GM12878 (cell line): ENCODE measurements around the gene AP1S1. TPM values are rescaled to one million over a fixed set of nuclear protein-coding genes. Genes with fewer than 3 reads are reported as not detected.
A peak's percentile ranks its signal among the peaks of the same experiment; 100 is the strongest.

Experiments
- ATAC-seq: fragments of 200-7000 bp; cut with Tn5 transposase; 3 replicates; pipeline ENCODE4 v1.9.1; 2020; ENCODE audit warnings: mild to moderate bottlenecking, moderate library complexity
- BruUV-seq: library from RNA; stranded (reverse); fragments of 400-500 nt; replicated peaks from 2 replicates; lab custom pipeline; 2021; lab: Mats Ljungman, UMichigan
- CTCF ChIA-PET: fragments of 300-600 bp; sonication (Branson Sonifier 250); formaldehyde crosslinking; extraction: SDS; loops from one replicate; lab custom pipeline; 2021; ENCODE audit warnings: inconsistent platforms; lab: Yijun Ruan, JAX
- POLR2A ChIA-PET: fragments of 350-600 bp; formaldehyde crosslinking; extraction: SDS; loops from one replicate; lab custom pipeline; 2021; ENCODE audit warnings: inconsistent platforms; lab: Charles Lee
- RAD21 ChIA-PET: fragments of 300-600 bp; sonication (Branson Sonifier 250); formaldehyde crosslinking; loops from one replicate; lab custom pipeline; 2023; ENCODE audit warnings: antibody characterized with exemption; ENCODE audit not compliant: unreplicated experiment; lab: Charles Lee
- SMC1A ChIA-PET: fragments of 300-600 bp; sonication (Branson Sonifier 250); formaldehyde crosslinking; loops from one replicate; lab custom pipeline; 2023; ENCODE audit not compliant: unreplicated experiment, uncharacterized antibody; lab: Charles Lee
- DNase-seq: peaks from one replicate; pipeline ENCODE4 v3.0.0-alpha.2; 2011; ENCODE audit warnings: low read depth, low spot score
- FAIRE-seq: peaks from 3 replicates; lab custom pipeline; 2011; peaks lifted over from hg19 to GRCh38; lab: Jason Lieb, UNC
- H2AFZ ChIP-seq: 2 replicates; pipeline ENCODE4 v1.6.0; 2011; ENCODE audit warnings: low read depth, low read length, control low read depth; ENCODE audit not compliant: control insufficient read depth
- H3K27ac ChIP-seq: 2 replicates; pipeline ENCODE4 v1.5.1; 2011; ENCODE audit warnings: control low read depth; ENCODE audit not compliant: control insufficient read depth, insufficient read depth
- H3K27me3 ChIP-seq, 2 experiments: replicated peaks in 1 of 2; 2 replicates each; pipeline versions ENCODE4 v1.6.0 to v1.6.1; 2011; ENCODE audit warnings: low read length in 1 of 2; ENCODE audit not compliant: control insufficient read depth in 2 of 2, insufficient read depth in 2 of 2
- H3K36me3 ChIP-seq, 2 experiments: 2 replicates each; pipeline ENCODE4 v1.5.1; 2011; ENCODE audit warnings: low read length in 1 of 2; ENCODE audit not compliant: control insufficient read depth in 2 of 2, insufficient read depth in 2 of 2
- H3K4me1 ChIP-seq: 2 replicates; pipeline ENCODE4 v1.6.1; 2011; ENCODE audit warnings: mild to moderate bottlenecking, low read length, moderate library complexity, mixed read lengths; ENCODE audit not compliant: control insufficient read depth, insufficient read depth
- H3K4me2 ChIP-seq: 2 replicates; pipeline ENCODE4 v1.6.0; 2011; ENCODE audit warnings: control low read depth; ENCODE audit not compliant: control insufficient read depth, insufficient read depth
- H3K4me3 ChIP-seq: fragments of 200-600 bp; sonication (generic); 2 replicates; pipeline ENCODE4 v1.5.1; 2016
- H3K79me2 ChIP-seq: 2 replicates; pipeline ENCODE4 v1.6.0; 2011; ENCODE audit warnings: low read length; ENCODE audit not compliant: control insufficient read depth, insufficient read depth
- H3K9ac ChIP-seq: 2 replicates; pipeline ENCODE4 v1.8.0; 2011; ENCODE audit warnings: low read length, control low read depth, mixed read lengths; ENCODE audit not compliant: control insufficient read depth, insufficient read depth
- H3K9me3 ChIP-seq: replicated peaks from 3 replicates; pipeline ENCODE4 v1.5.1; 2011; ENCODE audit warnings: mild to moderate bottlenecking, low read length; ENCODE audit not compliant: control insufficient read depth, insufficient read depth
- H4K20me1 ChIP-seq: 2 replicates; pipeline ENCODE4 v1.6.0; 2011; ENCODE audit not compliant: control insufficient read depth, insufficient read depth
- EGR1 ChIP-seq, 2 experiments: IDR thresholded peaks; 1 replicate in 1 of 2; 2 replicates in 1 of 2; pipeline ENCODE4 v1.6.1; 2011 to 2012; ENCODE audit warnings: low read depth in 2 of 2, low read length in 2 of 2, borderline replicate concordance in 1 of 2, mild to moderate bottlenecking in 1 of 2, moderate library complexity in 1 of 2
- NRF1 ChIP-seq: conservative IDR thresholded peaks from 2 replicates; pipeline ENCODE4 v1.6.1; 2011; ENCODE audit warnings: mild to moderate bottlenecking, low read depth, low read length, improper control_type of control experiment
- PAX5 ChIP-seq: IDR thresholded peaks from 2 replicates; pipeline ENCODE4 v1.6.1; 2011; ENCODE audit warnings: low read depth, low read length, borderline replicate concordance
- SMARCA5 ChIP-seq: fragments of 450-650 bp; IDR thresholded peaks from 2 replicates; pipeline ENCODE4 v1.6.1; 2017; ENCODE audit warnings: mild to moderate bottlenecking
- SUZ12 ChIP-seq: fragments of 200-600 bp; sonication (generic); IDR thresholded peaks from one replicate; pipeline ENCODE4 v1.6.1; 2018; ENCODE audit warnings: antibody characterized with exemption, mild to moderate bottlenecking; ENCODE audit not compliant: unreplicated experiment
- TCF12 ChIP-seq: IDR thresholded peaks from 2 replicates; pipeline ENCODE4 v1.6.1; 2011; ENCODE audit warnings: low read depth, mild to moderate bottlenecking, low read length
- TCF3 ChIP-seq: IDR thresholded peaks from 2 replicates; pipeline ENCODE4 v1.6.1; 2012; ENCODE audit warnings: low read depth, mild to moderate bottlenecking, low read length, borderline replicate concordance; ENCODE audit not compliant: insufficient read depth
- WRNIP1 ChIP-seq: IDR thresholded peaks from 2 replicates; pipeline ENCODE4 v1.6.1; 2011; ENCODE audit warnings: low read depth, low read length, improper control_type of control experiment, borderline replicate concordance
- WGBS: methylation state at CpG from one replicate; pipeline ENCODE4 v1.1.6; 2016; ENCODE audit warnings: low lambda C conversion rate; ENCODE audit not compliant: insufficient replicate concordance, insufficient coverage; ENCODE audit errors: missing lambda C conversion rate; 5-methylcytosine and 5-hydroxymethylcytosine counted together
- in situ Hi-C: fragments of 300-500 bp; cut with MboI; formaldehyde crosslinking; loops from 9 replicates; pipeline ENCODE4 v1.14.3; 2018; ENCODE audit warnings: mixed read lengths
- intact Hi-C: fragments of 100-400 bp; cut with micrococcal nuclease; formaldehyde crosslinking; loops from one replicate; pipeline ENCODE4 v1.14.2; 2022; ENCODE audit not compliant: unreplicated experiment
- polyA plus RNA-seq, 11 experiments: library from polyadenylated mRNA; depleted of rRNA in 4 of 11; unstranded in 6 of 11; stranded (reverse) in 5 of 11; fragments of >200 nt; fragmentation: Nextera tagmentation in 4 of 11; fragmentation: Illumina TruSeq in 1 of 11; extraction: Ambion mirVana in 4 of 11; extraction: Trizol in 1 of 11; gene quantifications; 1 replicate in 1 of 11; 2 replicates in 10 of 11; pipeline versions ENCODE4 v1.2.1 to v1.2.3, GENCODE V29; 2011 to 2016; ENCODE audit warnings: inconsistent platforms in 2 of 11, missing spikeins in 2 of 11, low read depth in 1 of 11
- total RNA-seq, 4 experiments: library from RNA; depleted of rRNA in 3 of 4; stranded (reverse); fragments of >200 nt in 3 of 4; fragmentation: Illumina TruSeq in 1 of 4; extraction: Trizol in 1 of 4; gene quantifications; 2 replicates each; pipeline versions ENCODE4 v1.2.1 to v1.2.3, GENCODE V29; 2013 to 2021

AP1S1 gene
- total and polyA plus RNA-seq, 10 of the 15 experiments (the other 5 are each of a cell fraction or from before 2014, with no cell fraction given): 2.5 to 121 (median 54.9) TPM

DNA sequence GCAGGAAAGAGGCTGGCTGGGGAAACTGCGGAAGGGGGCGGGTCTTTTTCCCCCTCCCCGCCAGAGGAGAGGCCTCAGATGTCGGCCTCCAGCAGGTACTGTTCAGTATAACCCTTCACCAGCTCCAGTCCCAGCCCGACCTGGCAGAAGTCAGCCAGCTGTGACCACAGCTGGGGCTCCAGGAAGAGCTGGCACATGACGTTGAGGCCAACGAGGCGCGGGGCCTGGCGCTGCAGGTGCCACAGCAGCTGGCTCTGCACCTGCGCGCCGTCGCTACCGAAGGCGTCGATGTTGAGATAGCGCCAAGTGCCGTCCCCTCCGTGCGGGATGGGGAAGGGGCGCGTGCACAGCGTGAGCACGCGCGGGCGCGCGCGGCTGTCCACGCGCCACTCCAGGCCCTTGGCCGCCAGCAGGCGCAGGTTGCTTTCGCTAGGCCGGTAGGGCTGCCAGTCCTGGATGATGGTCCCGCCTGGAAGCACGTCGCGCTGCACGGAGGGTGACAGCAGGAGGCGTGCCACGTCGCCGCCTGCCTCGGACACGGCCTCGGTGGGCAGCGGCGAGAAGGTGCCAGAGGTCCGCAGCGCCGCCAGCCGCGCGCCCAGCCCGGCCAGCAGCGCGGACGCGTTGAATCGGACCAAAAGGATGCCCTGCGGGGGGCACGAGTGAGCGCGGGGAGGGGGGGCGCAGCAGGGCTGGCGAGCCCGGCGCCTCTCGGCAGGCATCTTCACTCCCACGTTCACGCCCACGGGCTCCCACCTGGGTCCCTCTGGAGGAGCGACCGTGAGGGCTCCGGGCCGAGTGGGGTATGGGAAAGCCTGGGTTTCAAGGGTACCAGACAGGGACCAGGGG is 18.0 kb downstream of the AP1S1 start:
- DNase-seq (no peak), FAIRE-seq (no peak), ATAC-seq (no peak)
- Histone ChIP-seq H2AFZ (no peak overlapping the region), H3K9me3 (no peaks in the 10 kb centered on the region; the same call in 2 of the 3 replicates), H3K4me1 (peaks cover 7% of the 10 kb centered on the region; the same call in 1 of the 2 replicates), H4K20me1 (no peaks in the 10 kb centered on the region), H3K27me3 (peaks cover 26 to 30% of the 10 kb centered on the region in 2 experiments), H3K4me2 (no peak overlapping the region), H3K36me3 (no peaks in the 10 kb centered on the region), H3K79me2 (no peaks in the 10 kb centered on the region), H3K27ac (no peak overlapping the region), H3K9ac (no peak overlapping the region), H3K4me3 (no peak overlapping the region)
- ChIA-PET SMC1A (interaction anchor here (1.1 to 2.6 kb wide), 4 partner anchors 27 to 119 kb away, joined by 3 to 10 read pairs (median 4); partner anchors contain the start of genes PLOD3 and ZNHIT1), RAD21 (interaction anchor here (2.7 kb wide), 1 partner anchor 28 kb away, joined by 20 read pairs; no protein-coding TSS in a partner anchor), CTCF (interaction anchor here (0.5 to 6.1 kb wide), 6 partner anchors 16 to 110 kb away, joined by 3 to 80 read pairs (median 12); no protein-coding TSS in a partner anchor), POLR2A (no interaction called here)
- intact Hi-C loops: no loop called here
- BruUV-seq: no TSS peak
- TF ChIP-seq PAX5 (peak; percentile 59; the same call in 1 of the 2 replicates), TCF12 (0 out of 2 replicates have a peak, but pooled peaks have one; percentile 18), SMARCA5 (no peak), SUZ12 (peak; percentile 73), WRNIP1 (no peak), TCF3 (peak; percentile 73; the same call in 1 of the 2 replicates), NRF1 (no peak), EGR1 (IDR thresholded peaks at IDR 0.05; ENCODE audit: borderline replicate concordance in 1 of 2, low read depth in 2 of 2, low read length in 2 of 2) (no peak)
- in situ Hi-C loops: no loop called here
- 10% methylated on average over 59 of the region's 79 CpGs for WGBS
